Measurements from ENCODE around the gene DKK3.

DKK3 gene

DNA sequence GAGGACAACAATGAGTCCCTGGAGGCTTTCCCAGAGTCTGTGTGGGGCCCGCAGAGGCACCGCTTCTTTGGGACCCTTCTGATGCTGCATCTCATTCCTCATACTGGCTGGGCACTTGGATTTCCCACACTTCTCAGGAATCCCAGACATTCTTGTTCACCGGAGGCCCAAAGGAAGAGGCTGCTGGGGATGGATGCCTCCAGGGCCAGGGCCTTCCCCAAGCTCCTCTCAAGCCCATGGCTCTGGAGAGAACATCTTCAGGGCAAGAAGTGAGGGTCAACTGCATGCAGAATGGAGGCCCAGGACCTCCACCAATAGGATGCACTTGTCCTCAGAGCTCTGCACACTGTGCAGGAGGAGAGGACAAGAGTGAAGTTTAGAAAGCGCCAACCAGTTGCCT, 34.6 kb downstream of the DKK3 start:
- Histone ChIP-seq H3K27me3 (ENCODE audit: insufficient read depth, low read depth) (no peaks in the 10 kb centered on the region), H3K27ac (no peak overlapping the region)

DNA sequence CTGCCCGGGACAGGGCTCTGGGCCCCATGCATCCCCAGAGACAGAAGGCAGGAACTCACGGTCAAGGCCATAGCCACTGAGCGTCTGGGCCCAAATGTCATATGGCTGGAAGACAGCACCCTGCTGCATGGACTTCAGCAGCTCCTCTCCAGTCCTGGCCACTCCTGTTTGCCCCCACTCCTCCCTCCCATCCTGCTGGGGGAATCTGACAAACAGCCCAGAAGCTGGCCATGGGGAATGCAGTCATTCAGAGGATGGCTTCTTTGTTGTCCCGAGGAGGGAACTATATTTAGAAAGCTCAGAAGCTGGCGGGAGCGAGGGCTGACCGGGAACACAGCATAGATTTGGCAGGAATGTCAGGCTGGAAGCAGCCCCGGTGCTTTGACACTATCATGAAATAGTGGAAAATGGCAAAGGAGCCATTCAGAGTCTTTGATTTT, 35.0 kb downstream of the DKK3 start:
- no peak overlapping the region for H3K9ac ChIP-seq
- no peak overlapping the region for H3K4me3 ChIP-seq (IDR thresholded peaks at IDR 0.05; ENCODE audit: insufficient read depth, low read depth, low read length)
- TF ChIP-seq, protein P1, sequence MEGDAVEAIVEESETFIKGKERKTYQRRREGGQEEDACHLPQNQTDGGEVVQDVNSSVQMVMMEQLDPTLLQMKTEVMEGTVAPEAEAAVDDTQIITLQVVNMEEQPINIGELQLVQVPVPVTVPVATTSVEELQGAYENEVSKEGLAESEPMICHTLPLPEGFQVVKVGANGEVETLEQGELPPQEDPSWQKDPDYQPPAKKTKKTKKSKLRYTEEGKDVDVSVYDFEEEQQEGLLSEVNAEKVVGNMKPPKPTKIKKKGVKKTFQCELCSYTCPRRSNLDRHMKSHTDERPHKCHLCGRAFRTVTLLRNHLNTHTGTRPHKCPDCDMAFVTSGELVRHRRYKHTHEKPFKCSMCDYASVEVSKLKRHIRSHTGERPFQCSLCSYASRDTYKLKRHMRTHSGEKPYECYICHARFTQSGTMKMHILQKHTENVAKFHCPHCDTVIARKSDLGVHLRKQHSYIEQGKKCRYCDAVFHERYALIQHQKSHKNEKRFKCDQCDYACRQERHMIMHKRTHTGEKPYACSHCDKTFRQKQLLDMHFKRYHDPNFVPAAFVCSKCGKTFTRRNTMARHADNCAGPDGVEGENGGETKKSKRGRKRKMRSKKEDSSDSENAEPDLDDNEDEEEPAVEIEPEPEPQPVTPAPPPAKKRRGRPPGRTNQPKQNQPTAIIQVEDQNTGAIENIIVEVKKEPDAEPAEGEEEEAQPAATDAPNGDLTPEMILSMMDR (conservative IDR thresholded peaks at IDR 0.05; ENCODE audit: low read depth, low read length) = no peak
- no peak overlapping the region for H3K4me2 ChIP-seq
- no peak overlapping the region for H2AFZ ChIP-seq (ENCODE audit: low read depth)
- H3K27ac ChIP-seq = no peak overlapping the region
- H4K20me1 ChIP-seq (ENCODE audit: insufficient read depth) = no peaks in the 10 kb centered on the region
- H3K4me1 ChIP-seq (ENCODE audit: low read depth, poor library complexity, severe bottlenecking) = no peaks in the 10 kb centered on the region
- no peaks in the 10 kb centered on the region for H3K27me3 ChIP-seq (ENCODE audit: insufficient read depth, low read depth)
- no peaks in the 10 kb centered on the region for H3K36me3 ChIP-seq (ENCODE audit: insufficient read depth)
- H3K79me2 ChIP-seq (ENCODE audit: insufficient read depth, low read depth) = no peaks in the 10 kb centered on the region

More for the DNA sequence above, 34.6 kb downstream of the DKK3 start:
- Histone ChIP-seq H3K4me2 (no peak overlapping the region), H3K4me1 (ENCODE audit: low read depth, poor library complexity, severe bottlenecking) (no peaks in the 10 kb centered on the region), H4K20me1 (ENCODE audit: insufficient read depth) (no peaks in the 10 kb centered on the region), H3K9ac (no peak overlapping the region), H3K4me3 (IDR thresholded peaks at IDR 0.05; ENCODE audit: insufficient read depth, low read depth, low read length) (no peak overlapping the region), H3K79me2 (ENCODE audit: insufficient read depth, low read depth) (no peaks in the 10 kb centered on the region), H3K36me3 (ENCODE audit: insufficient read depth) (no peaks in the 10 kb centered on the region), H2AFZ (ENCODE audit: low read depth) (no peak overlapping the region)
- TF ChIP-seq, protein P1 (conservative IDR thresholded peaks at IDR 0.05; ENCODE audit: low read depth, low read length) = no peak

DNA sequence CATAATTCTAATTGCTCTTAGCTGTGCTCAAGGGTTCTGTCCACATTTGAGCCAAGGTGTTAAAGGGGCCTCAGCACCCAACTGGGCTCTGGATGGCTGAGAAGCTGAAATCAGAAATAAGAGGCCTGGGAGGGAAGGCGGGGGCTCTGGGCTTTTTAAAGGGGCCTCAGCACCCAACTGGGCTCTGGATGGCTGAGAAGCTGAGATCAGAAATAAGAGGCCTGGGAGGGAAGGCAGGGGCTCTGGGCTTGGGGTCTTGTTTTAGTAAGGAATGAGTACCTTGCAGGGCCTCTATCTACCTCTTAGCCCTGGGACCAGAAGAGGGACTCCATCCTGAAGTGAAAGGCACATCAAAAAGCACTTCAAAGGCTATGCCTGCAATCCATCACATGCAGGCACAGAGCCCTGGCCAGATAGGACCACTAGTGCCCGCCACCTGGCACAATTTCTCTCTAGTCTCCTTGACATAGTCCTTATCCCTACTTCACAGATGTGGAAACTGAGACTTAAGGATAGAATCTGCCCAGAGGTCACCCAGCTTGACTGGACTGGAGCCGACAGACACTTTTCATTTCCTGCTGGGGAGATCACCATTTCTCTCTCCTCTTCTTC, 35.6 kb downstream of the DKK3 start:
- no peaks in the 10 kb centered on the region for H3K4me1 ChIP-seq (ENCODE audit: low read depth, poor library complexity, severe bottlenecking)

DNA sequence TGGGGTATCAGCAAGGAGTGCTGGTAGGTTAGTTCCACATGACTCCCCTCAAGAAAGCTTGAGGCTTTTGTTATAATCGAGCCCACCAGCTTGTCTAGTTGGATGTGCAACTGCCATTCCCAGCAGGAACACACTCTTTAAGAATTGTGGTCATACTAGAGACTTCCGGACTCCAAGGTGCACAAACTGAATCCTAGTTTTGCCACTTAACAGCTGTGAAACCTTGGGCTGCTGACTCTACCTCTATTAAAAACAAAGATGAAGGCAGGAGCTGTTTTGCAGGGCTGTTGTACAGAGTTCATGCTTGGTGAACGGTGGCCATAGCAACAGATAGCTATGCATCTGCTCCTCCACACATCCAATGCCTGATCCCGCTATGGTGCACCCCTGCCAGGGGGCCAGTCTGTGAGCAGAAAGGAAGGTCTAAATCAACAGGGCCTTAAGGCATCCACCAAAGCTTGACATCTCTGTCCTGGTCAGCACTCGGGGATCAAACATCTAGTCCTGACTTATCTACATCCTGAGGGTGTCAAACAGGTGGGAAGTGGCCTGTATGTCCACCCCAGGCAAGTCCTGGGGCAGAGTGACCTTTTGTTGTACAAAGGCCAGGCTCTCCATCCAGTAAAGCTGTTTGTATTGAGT, 36.4 kb downstream of the DKK3 start:
- Histone ChIP-seq H3K4me3 (IDR thresholded peaks at IDR 0.05; ENCODE audit: insufficient read depth, low read depth, low read length) (no peak overlapping the region), H4K20me1 (ENCODE audit: insufficient read depth) (no peaks in the 10 kb centered on the region), H3K4me1 (ENCODE audit: low read depth, poor library complexity, severe bottlenecking) (no peaks in the 10 kb centered on the region), H3K36me3 (ENCODE audit: insufficient read depth) (no peaks in the 10 kb centered on the region), H3K79me2 (ENCODE audit: insufficient read depth, low read depth) (no peaks in the 10 kb centered on the region), H2AFZ (ENCODE audit: low read depth) (no peak overlapping the region), H3K27me3 (ENCODE audit: insufficient read depth, low read depth) (no peaks in the 10 kb centered on the region), H3K9ac (no peak overlapping the region), H3K27ac (no peak overlapping the region), H3K4me2 (no peak overlapping the region)
- TF ChIP-seq, protein P1 (conservative IDR thresholded peaks at IDR 0.05; ENCODE audit: low read depth, low read length) = no peak

More for the DNA sequence above, 35.6 kb downstream of the DKK3 start:
- Histone ChIP-seq H3K36me3 (ENCODE audit: insufficient read depth) (no peaks in the 10 kb centered on the region), H3K4me2 (no peak overlapping the region), H3K27me3 (ENCODE audit: insufficient read depth, low read depth) (no peaks in the 10 kb centered on the region), H2AFZ (ENCODE audit: low read depth) (no peak overlapping the region), H3K4me3 (IDR thresholded peaks at IDR 0.05; ENCODE audit: insufficient read depth, low read depth, low read length) (no peak overlapping the region), H3K9ac (no peak overlapping the region), H4K20me1 (ENCODE audit: insufficient read depth) (no peaks in the 10 kb centered on the region), H3K27ac (no peak overlapping the region), H3K79me2 (ENCODE audit: insufficient read depth, low read depth) (no peaks in the 10 kb centered on the region)
- TF ChIP-seq, protein P1 (conservative IDR thresholded peaks at IDR 0.05; ENCODE audit: low read depth, low read length) = no peak
